Keratinocyte (primary cell): ENCODE results near the gene SERPINB5. TPM values are rescaled to one million over a fixed set of nuclear protein-coding genes. Genes with fewer than 3 reads are reported as not detected.

ENCODE experiments used
- DNase-seq: peaks from one replicate; pipeline ENCODE4 v3.0.0-alpha.2; 2011; ENCODE audit warnings: low read depth, missing footprints, low spot score
- FAIRE-seq: peaks from 2 replicates; lab custom pipeline; 2011; peaks lifted over from hg19 to GRCh38; lab: Jason Lieb, UNC
- H2AFZ ChIP-seq: 2 replicates; pipeline ENCODE4 v1.6.0; 2012; ENCODE audit warnings: low read length, control low read depth, inconsistent platforms; ENCODE audit not compliant: control insufficient read depth
- H3K27ac ChIP-seq: 2 replicates; pipeline ENCODE4 v1.5.1; 2011; ENCODE audit warnings: low read length; ENCODE audit not compliant: control insufficient read depth, insufficient read depth
- H3K27me3 ChIP-seq: 3 replicates; pipeline ENCODE4 v1.6.0; 2011; ENCODE audit warnings: low read length; ENCODE audit not compliant: control insufficient read depth, insufficient read depth; ENCODE audit errors: extremely low read depth
- H3K36me3 ChIP-seq, 2 experiments: 2 replicates in 1 of 2; 3 replicates in 1 of 2; pipeline ENCODE4 v1.5.1; 2011; ENCODE audit warnings: low read length in 2 of 2, mild to moderate bottlenecking in 1 of 2; ENCODE audit not compliant: control insufficient read depth in 2 of 2, insufficient read depth in 2 of 2; ENCODE audit errors: extremely low read depth in 1 of 2
- H3K4me1 ChIP-seq: 3 replicates; pipeline ENCODE4 v1.5.1; 2011; ENCODE audit warnings: low read length; ENCODE audit not compliant: control insufficient read depth, insufficient read depth; ENCODE audit errors: extremely low read depth
- H3K4me2 ChIP-seq: 3 replicates; pipeline ENCODE4 v1.6.0; 2011; ENCODE audit warnings: low read depth, low read length; ENCODE audit not compliant: control insufficient read depth, insufficient read depth; ENCODE audit errors: extremely low read depth
- H3K4me3 ChIP-seq, 3 experiments: fragments of 200-600 bp in 1 of 3; sonication (generic) in 1 of 3; 2 replicates in 2 of 3; 3 replicates in 1 of 3; pipeline ENCODE4 v1.5.1; 2011 to 2016; ENCODE audit warnings: low read length in 3 of 3, mild to moderate bottlenecking in 3 of 3, control low read depth in 2 of 3, inconsistent platforms in 1 of 3, low read depth in 1 of 3, mixed read lengths in 1 of 3, mixed run types in 1 of 3, moderate library complexity in 1 of 3; ENCODE audit not compliant: control insufficient read depth in 2 of 3, insufficient read depth in 2 of 3; ENCODE audit errors: extremely low read depth in 1 of 3
- H3K79me2 ChIP-seq: 2 replicates; pipeline ENCODE4 v1.6.0; 2012; ENCODE audit warnings: low read length; ENCODE audit not compliant: control insufficient read depth, insufficient read depth
- H3K9ac ChIP-seq: 3 replicates; pipeline ENCODE4 v1.6.0; 2011; ENCODE audit warnings: low read length; ENCODE audit not compliant: control insufficient read depth, insufficient read depth; ENCODE audit errors: extremely low read depth
- H3K9me1 ChIP-seq: 3 replicates; pipeline ENCODE4 v1.6.0; 2011; ENCODE audit warnings: low read length; ENCODE audit not compliant: control insufficient read depth, insufficient read depth; ENCODE audit errors: extremely low read depth
- H3K9me3 ChIP-seq: 2 replicates; pipeline ENCODE4 v1.5.1; 2012; ENCODE audit warnings: low read depth, low read length; ENCODE audit not compliant: control insufficient read depth
- H4K20me1 ChIP-seq: 3 replicates; pipeline ENCODE4 v1.6.0; 2011; ENCODE audit warnings: low read length; ENCODE audit not compliant: control insufficient read depth, insufficient read depth; ENCODE audit errors: extremely low read depth
- CTCF ChIP-seq, 3 experiments: IDR thresholded peaks in 1 of 3; conservative IDR thresholded peaks in 1 of 3; optimal IDR thresholded peaks in 1 of 3; 2 replicates in 2 of 3; 3 replicates in 1 of 3; pipeline versions ENCODE3 to v1.5.1; 2011; ENCODE audit warnings: low read length in 3 of 3, mild to moderate bottlenecking in 3 of 3, moderate library complexity in 2 of 3, control low read depth in 1 of 3, inconsistent platforms in 1 of 3; ENCODE audit not compliant: insufficient read depth in 2 of 3; ENCODE audit errors: extremely low read depth in 1 of 3
- EZH2 ChIP-seq: IDR thresholded peaks from one replicate; pipeline ENCODE4 v1.6.1; 2012; ENCODE audit warnings: inconsistent platforms, mild to moderate bottlenecking, low read length, moderate library complexity
- dilution Hi-C: fragments of 300-500 bp; cut with MboI; formaldehyde crosslinking; loops from one replicate; pipeline ENCODE4 v1.7.0; 2020; ENCODE audit warnings: low sequenced_read_pairs; ENCODE audit not compliant: extremely low pct_ligation_motif_present
- polyA plus RNA-seq, 5 experiments: library from polyadenylated mRNA; depleted of rRNA in 3 of 5; stranded (reverse) in 3 of 5; stranded (forward) in 1 of 5; unstranded in 1 of 5; fragments of >200 nt; gene quantifications; 1 replicate in 1 of 5; 2 replicates in 3 of 5; 3 replicates in 1 of 5; pipeline versions ENCODE4 v1.2.1 to v1.2.3, GENCODE V29; 2011 to 2012; ENCODE audit warnings: missing spikeins in 2 of 5, low read depth in 1 of 5, low replicate concordance in 1 of 5

SERPINB5 gene
- polyA plus RNA-seq, 1 donor (not counting 4 experiments of a cell fraction or from before 2014, with no cell fraction given) = 833 TPM

GRCh38 chr18:63480915-63481314 lies 4.2 kb downstream of the SERPINB5 start:
- Histone ChIP-seq H3K79me2 (peaks cover 91% of the 10 kb centered on the region), H3K4me3 (peak overlapping the region; percentile 79 to 98 (median 96)), H3K27ac (peak overlapping the region; percentile 100), H3K9me3 (no peaks in the 10 kb centered on the region), H3K27me3 (no peaks in the 10 kb centered on the region), H3K9me1 (peaks cover 2% of the 10 kb centered on the region), H3K4me2 (peak overlapping the region; percentile 79), H3K9ac (peak overlapping the region; percentile 100), H2AFZ (no peak overlapping the region), H3K36me3 (peaks cover 27 to 72% of the 10 kb centered on the region in 2 experiments), H4K20me1 (peaks cover 52% of the 10 kb centered on the region), H3K4me1 (peaks cover 37% of the 10 kb centered on the region)
- no peak for DNase-seq
- dilution Hi-C loops = no loop called here
- FAIRE-seq = peak; percentile 59
- TF ChIP-seq CTCF (optimal IDR thresholded peaks at IDR 0.05 in 1 of 3, IDR thresholded peaks at IDR 0.05 in 1 of 3, conservative IDR thresholded peaks at IDR 0.05 in 1 of 3; ENCODE audit: extremely low read depth in 1 of 3, insufficient read depth in 2 of 3, low read length in 3 of 3) (no peak), EZH2 (no peak)

DNA sequence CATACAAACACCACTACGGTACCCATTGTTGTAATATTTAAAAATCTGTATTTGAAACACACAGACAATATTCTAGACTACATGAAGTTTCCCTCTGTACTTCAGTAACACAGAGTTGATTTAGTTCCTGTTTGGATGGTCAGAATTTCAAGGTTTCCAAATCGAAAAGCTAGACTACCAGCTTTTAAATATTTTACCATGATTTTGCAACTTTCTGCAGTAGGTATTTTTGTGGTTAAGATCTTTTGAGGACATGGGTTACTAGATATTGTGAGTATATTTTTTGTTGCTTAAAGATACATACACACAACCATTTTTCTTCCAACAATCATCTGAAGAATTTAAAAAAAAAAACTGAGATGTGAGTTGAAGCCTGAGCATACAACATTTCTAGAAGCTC lies 10.9 kb downstream of the SERPINB5 start:
- H4K20me1 ChIP-seq = peaks cover 44% of the 10 kb centered on the region
- H3K4me3 ChIP-seq = no peak overlapping the region
- TF ChIP-seq EZH2 (no peak), CTCF (optimal IDR thresholded peaks at IDR 0.05 in 1 of 3, IDR thresholded peaks at IDR 0.05 in 1 of 3, conservative IDR thresholded peaks at IDR 0.05 in 1 of 3; ENCODE audit: extremely low read depth in 1 of 3, insufficient read depth in 2 of 3, low read length in 3 of 3) (no peak)
- H3K27me3 ChIP-seq = no peaks in the 10 kb centered on the region
- dilution Hi-C loops = no loop called here
- H2AFZ ChIP-seq = no peak overlapping the region
- H3K9me3 ChIP-seq = no peaks in the 10 kb centered on the region
- FAIRE-seq (no peak), DNase-seq (no peak)
- H3K36me3 ChIP-seq = peaks cover 43 to 76% of the 10 kb centered on the region in 2 experiments
- no peaks in the 10 kb centered on the region for H3K4me1 ChIP-seq
- peak overlapping the region; percentile 5 for H3K27ac ChIP-seq
- no peak overlapping the region for H3K9ac ChIP-seq
- H3K4me2 ChIP-seq = no peak overlapping the region
- peaks cover 89% of the 10 kb centered on the region for H3K79me2 ChIP-seq
- H3K9me1 ChIP-seq = peaks cover 3% of the 10 kb centered on the region
